SKM-1 (cell line): Measurements from ENCODE around the gene LMO1.

ENCODE experiments used
- DNase-seq: peaks from one replicate; lab custom pipeline; 2025; ENCODE audit not compliant: unreplicated experiment; lab: John Stamatoyannopoulos, UW

The LMO1 gene

GRCh38 chr11:8263769-8264410 is at the start of gene LMO1:
TSS of gene LMO1 (minus strand) at chr11:8263878. CDS start at chr11:8263362, 516 bp downstream.
- peak; percentile 41 for DNase-seq

GRCh38 chr11:8312986-8313385 is 49.3 kb upstream of the LMO1 start:
- no peak for DNase-seq

DNA sequence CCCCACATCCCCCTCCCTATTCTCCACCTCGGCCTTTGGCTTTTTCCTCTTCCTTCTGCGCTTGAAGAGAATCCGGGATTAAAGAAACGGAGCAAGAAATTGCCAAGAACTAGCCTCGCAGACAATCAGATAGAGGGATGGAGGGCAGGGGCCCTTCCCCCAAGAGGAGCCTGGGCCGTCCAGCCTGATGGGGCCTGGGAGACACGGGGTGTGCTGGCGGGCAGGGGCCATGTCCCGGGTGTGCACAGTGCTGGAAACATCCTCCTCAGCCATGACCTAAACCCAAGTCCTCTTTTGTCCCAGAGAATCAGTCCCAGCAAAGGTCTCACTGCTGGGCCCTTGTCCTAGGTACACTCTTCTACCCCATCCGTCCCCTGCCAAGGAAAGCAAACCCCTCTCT is 47.7 kb upstream of the LMO1 start:
- no peak for DNase-seq

- no peak for DNase-seq
Measured at GRCh38 chr11:8310743-8311298, 47.1 kb upstream of the LMO1 start.

DNA sequence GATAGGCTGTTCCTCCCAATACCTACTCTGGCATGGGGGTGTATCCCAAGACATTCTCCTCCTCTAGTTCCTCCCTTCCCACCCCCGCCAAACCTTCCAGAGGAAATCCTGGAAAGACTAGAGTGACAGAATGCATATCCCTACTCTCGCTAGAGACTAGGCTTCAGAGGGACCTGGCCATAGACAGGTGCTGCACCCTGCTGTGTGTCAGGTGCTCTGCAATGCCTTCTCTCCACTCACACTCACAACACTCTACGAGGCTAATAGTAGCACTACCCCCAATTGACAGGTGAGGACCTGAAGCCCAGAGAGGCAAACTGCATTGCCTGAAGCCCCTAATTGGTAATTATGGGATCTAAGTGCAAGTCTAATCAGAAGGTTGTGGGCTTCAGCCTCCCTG is 46.2 kb upstream of the LMO1 start:
- no peak for DNase-seq

GRCh38 chr11:8309311-8309710 is 45.6 kb upstream of the LMO1 start:
- DNase-seq = no peak

DNA sequence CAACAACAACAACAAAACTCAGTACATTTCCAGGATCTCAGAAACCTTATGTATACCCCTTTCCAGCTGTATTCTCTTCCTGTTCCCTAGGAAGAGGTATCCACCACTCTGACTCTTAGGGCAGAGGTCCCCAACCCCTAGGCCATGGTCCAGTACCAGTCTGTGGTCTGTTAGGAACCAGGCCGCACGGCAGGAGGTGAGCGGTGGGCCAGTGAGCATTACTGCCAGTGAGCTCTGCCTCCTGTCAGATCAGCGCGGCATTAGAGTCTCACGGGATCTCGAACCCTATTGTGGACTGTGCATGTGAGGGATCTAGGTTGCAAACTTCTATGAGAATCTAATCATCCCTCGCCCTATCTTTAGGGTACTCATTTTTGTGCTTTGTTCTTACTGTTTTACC is 43.9 kb upstream of the LMO1 start:
- DNase-seq = no peak

- no peak for DNase-seq
Measured at GRCh38 chr11:8301622-8302021, 37.9 kb upstream of the LMO1 start.

- no peak for DNase-seq
Measured at GRCh38 chr11:8298801-8299786, 35.4 kb upstream of the LMO1 start.

- no peak for DNase-seq
Measured at GRCh38 chr11:8297781-8298440, 34.2 kb upstream of the LMO1 start.

- DNase-seq = no peak
Measured at GRCh38 chr11:8296872-8297271, 33.2 kb upstream of the LMO1 start.

DNA sequence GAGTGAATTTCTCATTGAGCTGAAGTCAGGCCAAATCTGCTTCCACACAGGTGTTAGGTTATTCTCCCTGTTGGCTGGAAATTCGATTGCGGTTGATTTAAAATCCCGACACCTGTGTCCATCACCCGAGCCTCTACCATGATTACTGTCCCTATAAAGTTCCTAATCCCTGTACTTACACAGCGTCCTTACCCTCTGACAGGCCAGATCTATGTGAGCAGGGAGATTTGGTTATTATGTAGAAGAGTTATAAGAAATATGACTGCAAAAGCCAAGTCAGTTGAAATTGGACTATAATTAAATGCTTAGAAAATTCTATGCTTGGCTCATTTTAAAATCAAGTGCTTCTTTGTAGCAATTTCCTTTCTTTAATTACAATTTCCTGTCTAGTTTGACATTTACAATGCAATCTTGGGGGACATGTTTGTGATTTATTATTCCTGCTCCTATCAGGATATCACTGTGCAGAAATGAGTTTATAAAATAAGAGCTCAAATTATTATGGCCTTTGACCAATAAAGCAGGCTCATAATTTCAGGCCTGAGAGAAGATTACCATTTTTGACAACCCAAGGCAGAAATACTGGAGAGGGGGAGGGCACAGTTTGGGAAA is 32.5 kb upstream of the LMO1 start:
- DNase-seq = no peak

DNA sequence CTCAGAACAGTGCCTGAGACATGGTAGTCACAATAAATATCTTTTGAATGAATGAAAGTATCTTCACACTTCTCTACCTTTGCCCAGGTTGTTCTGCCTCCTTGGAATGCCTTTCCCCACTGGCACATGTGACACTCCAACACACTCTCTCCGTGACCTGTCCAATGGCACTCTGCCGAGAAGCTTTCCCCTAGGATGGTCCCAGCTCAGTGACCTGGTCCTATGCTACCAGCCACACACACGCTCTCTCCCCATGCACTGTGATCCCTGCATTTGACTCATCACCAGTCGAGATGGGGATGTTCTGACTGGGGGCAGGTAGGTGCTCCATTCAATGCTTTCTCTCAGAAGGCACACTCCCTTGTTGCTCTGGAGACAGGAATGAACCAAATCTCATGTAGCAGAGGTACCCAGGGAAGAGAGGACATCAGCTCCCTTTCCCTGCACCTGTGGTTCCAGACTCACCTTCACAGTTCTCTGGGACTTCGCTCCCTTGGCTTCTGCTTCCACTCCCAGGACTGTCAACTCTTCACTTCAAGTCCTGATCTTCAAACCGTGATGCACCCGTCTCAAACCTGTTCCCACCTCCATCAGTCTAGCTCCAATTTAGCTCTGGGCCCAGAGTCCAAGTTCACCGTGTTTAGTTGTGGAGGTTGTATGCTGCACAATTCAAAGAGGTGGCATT is 30.7 kb upstream of the LMO1 start:
- DNase-seq = no peak

- DNase-seq = no peak
Measured at GRCh38 chr11:8293171-8293570, 29.5 kb upstream of the LMO1 start.

DNA sequence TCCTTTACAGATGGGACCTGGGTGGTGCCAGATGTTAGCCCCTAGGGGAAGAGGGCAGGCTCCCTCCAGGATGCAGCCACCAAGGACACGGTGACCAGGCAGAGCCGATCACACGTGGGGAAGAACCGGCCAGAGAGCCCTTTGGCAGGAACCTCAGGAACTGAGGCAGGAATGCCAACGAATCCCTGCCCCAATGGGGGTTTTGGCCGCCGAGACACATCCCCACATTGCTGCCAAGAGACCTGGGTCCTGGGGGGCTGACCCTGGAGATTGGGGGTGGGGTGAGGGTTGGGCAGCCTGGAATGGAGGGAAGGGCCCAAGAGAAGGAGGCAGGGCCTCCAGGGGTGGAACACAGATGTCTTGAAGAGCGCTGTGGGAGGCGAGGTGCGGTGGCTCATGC is 28.7 kb upstream of the LMO1 start:
- DNase-seq = no peak

DNA sequence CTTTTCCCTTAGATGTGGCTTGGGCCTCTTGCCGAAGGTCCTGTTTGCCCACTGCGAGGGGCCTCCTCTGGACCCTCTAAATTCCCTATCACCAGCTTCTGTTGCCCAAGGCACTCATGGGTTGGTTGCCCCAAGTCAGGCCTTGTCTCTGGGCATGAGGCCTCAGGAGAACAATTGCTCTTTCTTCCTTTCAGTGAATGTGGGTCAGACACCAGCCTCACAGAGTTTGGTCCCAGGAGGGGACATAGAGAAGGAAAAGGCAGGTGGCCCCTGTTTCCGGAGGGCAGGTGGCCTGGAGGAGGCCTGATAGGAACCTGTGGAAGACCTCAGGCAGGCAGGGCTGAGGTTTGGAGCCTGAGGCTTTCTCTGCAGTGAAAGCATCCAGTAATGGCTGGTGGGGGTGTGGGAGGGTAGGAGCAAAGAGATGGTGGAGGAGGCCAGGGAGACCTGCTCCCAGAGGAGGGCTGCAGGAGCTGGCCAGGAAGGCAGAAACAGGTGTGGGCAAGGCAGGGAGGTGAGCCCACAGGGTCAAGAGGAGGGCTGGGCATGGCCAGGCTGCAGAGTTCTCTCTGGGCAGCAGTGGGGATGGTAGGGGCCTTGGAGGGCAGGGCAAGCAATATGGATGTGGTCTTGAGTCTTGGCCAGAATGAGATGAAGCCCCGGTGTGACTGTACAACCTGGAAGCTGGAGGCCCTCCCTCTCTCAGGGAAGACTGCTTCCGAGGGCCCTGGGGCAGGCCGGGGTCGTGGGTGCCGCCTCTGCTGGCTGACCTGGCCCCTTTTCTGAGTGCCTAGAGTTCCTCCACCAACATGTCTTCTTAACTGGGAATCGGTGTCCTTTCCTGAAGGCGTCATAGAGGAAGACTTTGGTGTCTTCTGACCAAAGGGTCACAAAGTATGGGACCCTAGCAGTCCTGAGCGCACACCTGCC is 28.0 kb upstream of the LMO1 start:
- no peak for DNase-seq

GRCh38 chr11:8290081-8290810 is 26.6 kb upstream of the LMO1 start:
- no peak for DNase-seq

GRCh38 chr11:8289492-8289918 is 25.8 kb upstream of the LMO1 start:
- no peak for DNase-seq
